SIG-M5 (cell line): Measurements from ENCODE around the gene CNOT1.
A peak's percentile ranks its signal among the peaks of the same experiment; 100 is the strongest.
"Not testable (repeated sequence)": the region's sequence is repeated elsewhere in the genome, so short reads cannot be mapped to it uniquely, and the experiment has no call there.

Experiments used
- DNase-seq: peaks from one replicate; lab custom pipeline; 2025; lab: John Stamatoyannopoulos, UW

The CNOT1 gene

GRCh38 chr16:58629733-58630640 is at the start of gene CNOT1:
Gene CNOT1, minus strand, starts transcription at chr16:58629826. Its CDS starts 30,489 bp downstream, at chr16:58599337.
- DNase-seq: peak; percentile 95

GRCh38 chr16:58678716-58679115 is 49.1 kb upstream of the CNOT1 start:
- no peak for DNase-seq

DNA sequence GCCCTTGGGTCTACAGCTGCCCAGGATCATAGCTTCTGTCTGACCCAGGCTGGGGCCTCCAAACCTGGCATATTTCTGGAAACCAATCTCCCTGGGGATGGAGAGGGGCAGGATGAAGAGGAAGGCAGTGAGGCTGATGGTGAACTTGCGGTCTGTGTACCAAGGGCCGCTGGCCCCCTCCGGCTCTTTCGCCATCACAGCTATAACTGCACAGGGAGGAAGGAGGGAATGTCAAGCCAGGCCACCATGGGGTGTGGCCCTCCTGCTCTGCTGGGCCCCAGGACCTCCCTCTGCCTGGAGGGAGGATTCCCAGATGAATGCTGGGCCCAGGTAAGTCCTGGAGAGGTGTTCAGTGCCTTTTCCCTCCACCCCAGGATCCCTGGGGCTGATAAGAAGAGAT is 48.6 kb upstream of the CNOT1 start:
- no peak for DNase-seq

DNA sequence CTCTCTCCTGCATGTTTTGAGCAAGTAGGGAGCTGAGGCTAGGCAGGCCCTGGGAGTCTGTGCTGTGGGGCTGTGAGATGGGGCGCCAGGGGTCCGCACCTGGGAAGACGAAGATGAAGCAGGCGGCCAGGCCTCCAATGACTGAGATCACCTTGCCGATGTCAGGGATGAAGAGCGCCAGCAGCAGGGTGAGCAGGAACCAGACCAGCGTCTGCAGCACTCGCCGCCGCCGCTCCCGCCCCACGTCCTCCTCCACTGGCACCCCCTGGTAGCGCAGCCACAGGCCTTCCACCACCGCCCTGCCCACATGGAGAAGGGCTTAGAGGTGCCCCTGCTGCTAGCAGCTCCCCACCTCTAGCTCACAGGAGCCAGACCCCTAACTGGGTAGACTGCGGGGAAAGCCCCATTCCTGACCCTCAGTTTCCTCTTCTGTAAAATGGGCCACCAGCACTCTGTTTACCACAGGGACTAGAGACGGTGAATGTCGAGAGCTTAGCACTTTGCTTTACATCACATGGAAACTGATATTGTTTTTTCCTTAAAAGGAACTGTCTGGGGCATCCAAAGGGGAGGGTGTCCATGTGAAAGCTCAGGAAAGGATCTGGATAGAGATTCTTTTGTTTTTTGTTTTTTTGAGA is 41.4 kb upstream of the CNOT1 start:
- no peak for DNase-seq

- DNase-seq: no peak
Observed at GRCh38 chr16:58670177-58670576, 40.6 kb upstream of the CNOT1 start.

- no peak for DNase-seq
Observed at GRCh38 chr16:58665200-58665599, 35.6 kb upstream of the CNOT1 start.

DNA sequence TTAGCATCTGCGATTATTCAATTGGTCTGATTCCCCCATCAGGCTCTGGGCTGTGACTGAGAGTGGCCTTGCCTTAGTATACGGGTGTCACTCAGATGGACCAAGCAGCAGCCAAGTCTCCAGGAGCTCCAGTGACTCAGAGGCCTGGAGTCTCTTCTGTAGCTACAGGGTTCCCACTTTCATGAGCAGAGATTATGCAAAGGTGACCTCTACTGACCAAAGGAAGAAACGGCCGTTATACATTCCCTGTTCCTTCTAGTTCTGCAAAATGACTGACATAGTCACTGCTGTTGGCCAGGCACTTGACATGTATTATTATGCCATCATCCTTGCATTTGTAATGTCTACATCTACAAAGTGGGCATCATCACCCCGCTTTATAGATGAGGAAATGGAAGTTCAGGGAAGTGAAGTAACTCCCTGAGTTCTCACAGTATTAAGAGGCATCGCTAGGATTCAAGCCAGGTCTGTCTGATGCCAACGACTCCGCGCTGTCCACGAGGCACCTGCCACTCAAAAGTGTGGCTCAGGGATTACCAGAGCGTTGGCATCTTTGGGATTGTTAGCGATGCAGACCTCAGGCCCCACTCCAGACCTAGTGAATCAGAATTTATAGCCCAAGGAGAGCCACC is 31.7 kb upstream of the CNOT1 start:
- DNase-seq: peak; percentile 20

- not testable (repeated sequence) for DNase-seq
Observed at GRCh38 chr16:58659911-58660310, 30.3 kb upstream of the CNOT1 start.

DNA sequence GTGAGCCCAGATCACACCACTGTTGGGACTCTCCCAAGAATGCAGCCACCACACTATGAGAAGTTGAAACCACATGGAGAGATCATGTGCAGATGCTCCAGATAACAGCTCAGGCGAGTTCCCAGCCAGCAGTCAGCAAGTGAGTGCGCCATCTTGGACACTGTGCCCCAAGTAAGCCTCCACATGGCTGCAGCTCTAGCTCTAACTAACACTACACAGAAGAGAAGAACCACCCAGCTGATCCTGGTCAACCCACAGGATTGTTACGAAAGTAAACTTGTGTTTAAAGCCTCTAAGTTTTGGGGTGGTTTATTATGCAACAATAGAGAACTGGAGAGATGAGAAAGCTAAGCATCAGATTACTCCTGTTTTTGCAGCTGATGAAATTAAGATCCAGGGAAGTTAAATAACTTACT is 29.2 kb upstream of the CNOT1 start:
- DNase-seq: peak; percentile 28

- no peak for DNase-seq
Observed at GRCh38 chr16:58656899-58657298, 27.3 kb upstream of the CNOT1 start.

GRCh38 chr16:58655215-58655596 is 25.6 kb upstream of the CNOT1 start:
- no peak for DNase-seq

DNA sequence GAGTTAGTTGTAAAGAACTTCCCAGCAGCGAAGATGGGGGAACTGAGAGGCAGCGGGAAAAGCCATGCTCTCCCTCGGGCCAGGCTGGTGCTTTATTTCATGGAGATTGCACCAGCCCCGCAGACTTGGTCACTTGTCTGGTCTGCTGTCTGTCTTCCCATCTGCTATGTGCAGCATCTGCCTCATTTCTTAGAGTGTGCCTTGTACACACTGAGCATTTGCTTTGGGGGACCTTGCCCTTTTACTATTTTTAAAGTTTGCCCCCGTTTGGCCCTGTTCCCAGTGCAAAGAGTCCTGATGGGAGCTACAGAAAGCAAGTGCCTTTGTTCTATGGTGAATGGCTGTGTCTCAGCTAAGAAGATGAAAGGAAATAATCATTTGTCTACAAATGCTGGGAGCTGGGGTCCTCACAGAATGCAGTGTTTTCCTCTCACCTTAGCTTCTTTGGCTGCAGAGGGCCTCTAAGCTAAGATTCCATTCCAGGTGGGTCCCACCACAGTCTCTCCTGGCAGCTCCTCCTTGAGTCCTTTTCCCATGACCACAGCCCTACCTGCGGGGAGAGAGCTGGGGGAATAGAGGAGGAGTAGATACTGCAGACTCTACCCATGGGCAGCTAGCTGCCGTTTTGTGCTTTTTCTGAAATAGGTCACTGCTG is 25.1 kb upstream of the CNOT1 start:
- DNase-seq: no peak

DNA sequence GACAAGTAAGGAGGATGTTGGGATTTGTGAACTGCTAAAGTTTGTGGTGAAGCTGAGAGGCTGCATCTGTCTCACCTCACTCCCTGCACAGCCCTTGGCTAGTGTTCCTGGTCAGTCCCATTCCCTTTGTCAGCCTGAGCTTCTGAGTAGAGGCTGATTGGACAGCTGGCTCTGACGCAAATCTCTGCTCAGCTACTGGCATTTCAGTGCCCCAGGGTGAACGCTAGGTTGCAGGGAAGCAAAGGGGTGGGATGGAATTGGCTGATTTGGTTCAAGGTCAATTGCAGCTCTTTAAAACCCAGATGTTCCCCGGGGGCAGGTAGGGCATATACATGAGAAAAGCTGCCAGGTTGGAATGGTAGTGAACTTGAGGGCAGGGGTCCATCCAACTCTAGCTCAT is 23.1 kb upstream of the CNOT1 start:
- DNase-seq: no peak

- DNase-seq: no peak
Observed at GRCh38 chr16:58651965-58652348, 22.3 kb upstream of the CNOT1 start.

- no peak for DNase-seq
Observed at GRCh38 chr16:58649707-58650106, 20.1 kb upstream of the CNOT1 start.

DNA sequence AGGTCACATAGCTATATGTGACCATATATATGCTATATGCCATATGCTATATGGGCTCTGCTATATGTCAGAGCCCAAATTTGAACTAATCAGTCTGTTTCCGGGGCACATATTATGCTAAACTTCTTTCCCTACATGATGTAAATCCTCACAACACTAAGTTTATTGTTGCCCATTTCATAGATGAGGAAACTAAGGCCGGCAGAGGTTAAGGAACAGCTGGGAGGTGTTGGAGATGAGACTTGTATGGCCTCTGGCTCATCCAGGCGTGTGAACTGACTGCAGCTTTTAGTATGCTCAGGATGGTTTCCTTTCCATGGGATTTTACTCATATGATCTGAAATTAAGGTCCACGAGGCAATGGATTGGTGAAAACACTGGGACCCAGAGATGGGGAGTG is 17.5 kb upstream of the CNOT1 start:
- DNase-seq: no peak

- DNase-seq: no peak
Observed at GRCh38 chr16:58644765-58645487, 15.3 kb upstream of the CNOT1 start.

GRCh38 chr16:58644108-58644507 is 14.5 kb upstream of the CNOT1 start:
- DNase-seq: no peak

DNA sequence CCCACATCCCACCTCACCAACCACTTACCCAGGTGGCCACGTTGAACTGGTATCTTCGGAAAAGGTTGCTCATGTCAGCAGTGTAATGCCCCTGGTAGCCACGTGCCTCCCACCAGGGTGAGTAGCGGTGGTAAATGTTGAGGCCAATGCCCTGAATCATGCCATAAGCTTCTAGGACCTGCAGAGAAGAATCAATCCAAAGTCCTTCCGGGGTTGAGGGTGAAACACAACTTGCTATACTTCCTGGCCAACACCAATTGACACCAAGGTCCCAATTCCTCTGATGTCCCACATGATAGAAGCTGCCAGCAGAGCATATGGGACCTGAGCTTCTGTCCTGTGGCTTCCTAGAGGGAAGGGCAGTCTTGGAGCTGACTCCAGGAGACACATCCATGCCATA is 11.3 kb upstream of the CNOT1 start:
- no peak for DNase-seq

GRCh38 chr16:58639836-58640235 is 10.2 kb upstream of the CNOT1 start:
- DNase-seq: no peak

DNA sequence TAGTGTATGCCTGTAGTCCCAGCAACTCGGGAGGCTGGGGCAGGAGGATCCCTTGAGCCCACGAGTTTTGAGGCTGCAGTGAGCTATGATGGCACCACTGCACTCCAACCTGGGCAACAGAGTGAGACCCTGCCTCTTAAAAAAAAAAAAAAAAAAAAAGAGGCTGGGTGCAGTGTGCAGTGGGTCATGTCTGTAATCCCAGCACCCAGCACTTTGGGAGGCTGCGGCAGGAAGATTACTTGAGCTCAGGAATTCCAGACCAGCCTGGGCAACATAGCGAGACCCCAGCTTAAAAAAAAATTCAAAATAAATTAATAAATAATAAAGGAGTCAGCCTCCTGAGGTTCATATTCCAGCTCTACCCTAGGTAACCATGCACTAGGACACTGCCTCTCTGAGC is 9.6 kb upstream of the CNOT1 start:
- no peak for DNase-seq
